HG03378 (cell line): ENCODE results near the gene TEX22.

Source experiments
- ATAC-seq: cut with Tn5 transposase; IDR thresholded peaks from one replicate; pipeline ENCODE4 v1.9.1; 2021; ENCODE audit warnings: mild to moderate bottlenecking, moderate library complexity; ENCODE audit not compliant: unreplicated experiment

The TEX22 gene

DNA sequence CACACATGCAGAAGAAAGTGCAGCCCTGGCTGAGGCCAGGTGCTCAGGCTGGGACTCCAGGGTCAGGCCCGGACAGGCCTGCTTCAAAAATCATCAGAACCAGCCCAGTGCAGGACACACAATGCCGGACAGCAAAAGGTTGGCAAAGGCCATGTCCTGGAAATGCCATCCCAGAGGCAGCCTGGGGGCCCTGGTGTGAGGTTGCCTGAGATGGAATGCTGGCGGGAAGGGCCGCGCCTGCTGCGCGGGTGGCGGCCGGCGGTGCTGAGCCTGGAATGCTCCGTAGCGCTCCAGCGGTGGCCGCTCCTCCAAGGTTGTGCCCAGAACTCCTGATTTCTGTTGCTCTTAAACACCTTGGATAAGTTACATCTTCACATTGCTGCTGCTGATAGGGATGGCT lies 54.6 kb downstream of the TEX22 start:
- no peak for ATAC-seq

- no peak for ATAC-seq
Measured at GRCh38 chr14:105453847-105454246, 55.5 kb downstream of the TEX22 start.

DNA sequence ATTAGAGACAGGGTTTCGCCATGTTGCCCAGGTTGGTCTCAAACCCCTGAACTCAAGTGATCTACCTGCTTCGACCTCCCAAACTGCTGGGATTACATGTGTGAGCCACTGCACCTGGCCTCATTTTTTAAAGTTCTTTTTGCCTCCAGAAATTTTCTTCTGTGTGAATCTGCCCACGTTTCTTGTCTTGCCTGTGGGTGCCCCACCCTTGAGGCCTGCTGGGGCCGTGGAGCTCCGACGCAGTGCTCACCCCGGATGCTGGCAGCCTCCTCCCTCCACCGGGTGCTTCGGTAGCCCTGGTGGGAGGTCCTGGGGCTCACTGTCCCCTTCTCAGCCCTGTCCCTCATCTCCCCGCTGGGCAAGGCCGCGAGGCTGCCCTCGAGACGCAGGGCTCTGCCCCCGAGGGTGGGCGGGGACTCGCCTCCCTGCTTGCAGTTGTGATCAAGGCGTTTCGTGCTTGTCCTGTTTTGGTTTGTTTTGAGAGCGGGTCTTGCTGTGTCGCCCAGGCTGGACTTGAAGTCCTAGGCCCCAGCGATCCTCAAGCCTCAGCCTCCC lies 56.8 kb downstream of the TEX22 start:
- no peak for ATAC-seq

- no peak for ATAC-seq
Measured at GRCh38 chr14:105455766-105456660, 57.7 kb downstream of the TEX22 start.

DNA sequence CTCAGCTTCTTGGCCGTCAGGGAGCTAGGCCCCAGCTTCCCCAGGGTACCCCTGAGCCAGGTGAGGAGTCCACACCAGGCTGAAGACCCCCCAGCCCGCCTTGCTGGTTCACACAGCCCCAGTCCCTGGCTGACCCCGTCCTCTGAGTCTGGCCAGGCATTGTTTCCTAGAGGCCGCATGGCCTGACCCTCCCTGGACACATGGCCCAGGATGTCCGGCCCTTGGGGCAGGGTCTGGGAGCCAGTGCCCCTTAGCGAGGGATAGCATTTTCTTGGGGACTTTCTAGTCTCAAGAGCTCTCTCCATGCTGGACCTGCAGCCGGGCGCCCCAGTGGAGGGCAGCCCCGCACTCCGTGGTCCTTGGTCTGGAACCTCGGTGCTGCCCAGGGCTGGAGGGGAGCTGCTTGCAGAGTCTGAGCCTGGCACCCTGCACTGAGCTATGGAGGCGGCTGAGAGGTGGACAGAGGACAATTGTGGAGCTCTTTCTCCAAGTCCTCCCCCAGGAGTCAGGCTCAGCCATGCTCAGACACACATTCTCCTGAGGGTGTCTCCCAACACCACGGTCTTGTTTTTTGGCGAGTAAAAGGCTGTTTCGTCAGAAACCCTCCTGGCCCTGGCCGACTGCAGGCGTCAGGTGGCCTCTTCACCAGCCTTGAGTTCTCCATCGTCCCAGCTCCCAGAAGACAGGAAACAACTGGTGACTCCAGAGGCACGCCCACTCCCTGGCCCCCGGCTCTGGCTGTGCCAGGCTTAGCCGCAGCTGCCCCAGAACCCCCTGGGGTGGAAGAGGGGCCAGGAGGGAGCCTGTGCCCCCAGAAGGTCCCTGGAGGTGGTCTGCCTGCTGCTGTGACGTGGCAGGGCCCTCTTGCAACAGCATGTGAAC lies 58.6 kb downstream of the TEX22 start:
- no peak for ATAC-seq

DNA sequence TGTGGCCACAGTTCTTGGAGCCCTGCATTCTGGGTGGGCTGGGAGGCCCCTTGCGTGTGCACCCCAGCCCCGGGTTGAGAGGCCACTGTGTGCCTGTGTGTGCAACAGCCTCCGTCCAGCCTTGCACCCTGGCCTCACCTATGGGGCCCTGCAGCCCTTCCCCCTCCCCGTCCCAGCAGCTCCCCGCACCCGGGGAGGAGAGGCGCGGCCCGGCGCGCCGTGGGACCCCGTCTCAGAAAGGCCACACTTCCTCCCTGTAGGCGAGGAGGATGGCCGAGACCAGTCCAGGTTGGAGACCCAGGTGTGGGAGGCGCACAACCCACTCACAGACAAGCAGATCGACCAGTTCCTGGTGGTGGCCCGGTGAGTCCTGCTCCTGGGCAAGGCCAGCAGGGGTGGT lies 59.7 kb downstream of the TEX22 start:
- no peak for ATAC-seq

DNA sequence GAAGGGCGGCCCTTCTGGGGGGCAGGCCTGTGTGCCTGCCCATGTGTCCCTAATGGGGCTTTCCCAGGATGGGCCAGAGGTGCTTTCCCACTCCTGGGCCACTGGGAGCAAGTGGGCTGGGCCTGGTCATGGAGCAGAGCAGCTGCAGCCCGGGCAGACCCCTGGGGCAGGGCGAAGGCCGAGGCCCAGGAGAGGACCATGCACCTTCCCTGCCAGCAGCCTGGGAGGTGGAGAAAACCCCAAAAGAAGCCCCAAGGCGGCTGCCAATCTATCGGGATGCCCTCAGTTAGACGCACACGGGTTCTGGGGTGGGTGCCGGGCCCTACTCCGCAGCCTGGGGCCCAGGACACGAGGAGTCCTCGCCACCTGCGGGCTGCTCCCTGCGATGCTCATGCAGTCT lies 60.2 kb downstream of the TEX22 start:
- ATAC-seq = no peak

- ATAC-seq = no peak
Measured at GRCh38 chr14:105460116-105460515, 61.8 kb downstream of the TEX22 start.

- ATAC-seq = no peak
Measured at GRCh38 chr14:105460616-105461015, 62.3 kb downstream of the TEX22 start.

DNA sequence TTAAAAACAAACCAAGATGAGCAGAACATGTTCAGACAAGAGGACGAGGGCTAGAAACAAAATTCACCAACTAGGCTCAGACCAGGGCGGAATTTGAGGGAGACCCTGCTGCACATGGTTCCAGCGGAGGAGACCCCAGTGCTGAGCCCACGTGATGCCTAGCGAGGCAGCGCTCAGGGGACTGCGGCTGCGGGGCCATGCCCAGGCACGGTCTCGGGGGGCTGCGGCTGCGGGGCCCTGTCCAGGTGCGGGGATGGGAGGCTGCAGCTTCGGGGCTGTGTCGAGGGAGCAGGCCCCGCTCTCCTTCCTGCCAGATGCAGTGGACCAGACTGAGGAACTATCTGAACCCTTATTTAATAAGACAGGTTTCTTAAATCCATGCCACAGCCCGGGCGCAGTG lies 63.6 kb downstream of the TEX22 start:
- ATAC-seq = no peak
